K562 (cell line): ENCODE data around the gene TBX1. TPM values are rescaled to one million over a fixed set of nuclear protein-coding genes. Genes with fewer than 3 reads are reported as not detected.

ENCODE experiments used
- DDX20 ChIP-seq: fragments of 450-650 bp; IDR thresholded peaks from 2 replicates; pipeline ENCODE4 v1.6.1; 2016; ENCODE audit warnings: missing genetic modification characterization, low read depth, mild to moderate bottlenecking, missing compliant biosample characterization, moderate library complexity
- ETV6 ChIP-seq, 3 experiments: fragments of 150-350 bp in 1 of 3; sonication (generic) in 1 of 3; formaldehyde crosslinking in 1 of 3; IDR thresholded peaks; 2 replicates each; pipeline versions ENCODE4 v1.6.1 to v1.8.0; 2014 to 2022; ENCODE audit warnings: borderline replicate concordance in 2 of 3, low read depth in 2 of 3, antibody characterized with exemption in 1 of 3, low read length in 1 of 3, mild to moderate bottlenecking in 1 of 3, missing genetic modification reagents in 1 of 3
- ILK ChIP-seq: fragments of 450-650 bp; IDR thresholded peaks from 2 replicates; pipeline ENCODE4 v1.6.1; 2016; ENCODE audit warnings: missing genetic modification characterization, low read depth, mild to moderate bottlenecking, missing compliant biosample characterization, moderate library complexity, borderline replicate concordance
- MYBL2 ChIP-seq, 2 experiments: fragments of 450-650 bp in 1 of 2; sonication (generic) in 1 of 2; formaldehyde crosslinking in 1 of 2; IDR thresholded peaks; 2 replicates each; pipeline versions ENCODE4 v1.6.1 to v1.8.1; 2017 to 2022; ENCODE audit warnings: borderline replicate concordance in 1 of 2, inconsistent platforms in 1 of 2, low read depth in 1 of 2, mild to moderate bottlenecking in 1 of 2, missing genetic modification reagents in 1 of 2, moderate library complexity in 1 of 2
- MYC ChIP-seq, 2 experiments: fragments of 250-450 bp in 1 of 2; sonication (Bioruptor Pico) in 1 of 2; IDR thresholded peaks; 2 replicates each; pipeline versions ENCODE4 v1.5.1 to v1.6.1; 2012 to 2021; ENCODE audit warnings: low read depth in 2 of 2, borderline replicate concordance in 1 of 2, improper control_type of control experiment in 1 of 2, low read length in 1 of 2, mild to moderate bottlenecking in 1 of 2, moderate library complexity in 1 of 2
- NR1H2 ChIP-seq: sonication (generic); formaldehyde crosslinking; IDR thresholded peaks from 2 replicates; pipeline ENCODE4 v1.4.0; 2020; ENCODE audit warnings: mild to moderate bottlenecking, missing genetic modification reagents
- SMAD1 ChIP-seq: fragments of 150-350 bp; IDR thresholded peaks from 2 replicates; pipeline ENCODE4 v1.6.1; 2014; ENCODE audit warnings: low read length, low read depth; ENCODE audit not compliant: partially characterized antibody
- SNRNP70 ChIP-seq: fragments of 200-400 bp; formaldehyde crosslinking; optimal IDR thresholded peaks from 2 replicates; pipeline ENCODE3; 2017; ENCODE audit warnings: low read depth, low read length
- ZNF41 ChIP-seq: fragments of 250-450 bp; sonication (Bioruptor Pico); conservative IDR thresholded peaks from 2 replicates; pipeline ENCODE4 v1.4.0; 2020; ENCODE audit warnings: mild to moderate bottlenecking
- polyA plus RNA-seq, 8 experiments: library from polyadenylated mRNA; depleted of rRNA in 4 of 8; stranded (reverse) in 5 of 8; unstranded in 3 of 8; fragments of >200 nt; fragmentation: Nextera tagmentation in 2 of 8; fragmentation: Illumina TruSeq in 1 of 8; extraction: Ambion mirVana in 2 of 8; extraction: Trizol in 1 of 8; gene quantifications; 2 replicates each; pipeline versions ENCODE4 v1.2.1 to v1.2.3, GENCODE V29; 2011 to 2014; ENCODE audit warnings: inconsistent platforms in 1 of 8, missing spikeins in 1 of 8
- total RNA-seq, 7 experiments: library from RNA; depleted of rRNA in 6 of 7; stranded (reverse); fragments of >200 nt in 6 of 7; fragmentation: Illumina TruSeq in 2 of 7; extraction: Trizol in 2 of 7; gene quantifications; 2 replicates each; pipeline versions ENCODE4 v1.2.1 to v1.2.3, GENCODE V29; 2011 to 2021; ENCODE audit warnings: low replicate concordance in 1 of 7
- TF ChIP-seq, protein P1 (sequence below), 3 experiments: fragments of 200-800 bp in 1 of 3; sonication (Bioruptor generic) in 1 of 3; sonication (generic) in 1 of 3; formaldehyde crosslinking in 1 of 3; IDR thresholded peaks; 2 replicates each; pipeline versions ENCODE4 v1.6.1 to v1.8.0; 2016 to 2022; ENCODE audit warnings: mild to moderate bottlenecking in 2 of 3, missing compliant biosample characterization in 2 of 3, missing genetic modification characterization in 2 of 3, missing genetic modification reagents in 1 of 3

Gene TBX1
- total and polyA plus RNA-seq, 9 of the 15 experiments (the other 6 are each of a cell fraction or from before 2014, with no cell fraction given), result 0.07 to 35.0 (median 3.9) TPM

DNA sequence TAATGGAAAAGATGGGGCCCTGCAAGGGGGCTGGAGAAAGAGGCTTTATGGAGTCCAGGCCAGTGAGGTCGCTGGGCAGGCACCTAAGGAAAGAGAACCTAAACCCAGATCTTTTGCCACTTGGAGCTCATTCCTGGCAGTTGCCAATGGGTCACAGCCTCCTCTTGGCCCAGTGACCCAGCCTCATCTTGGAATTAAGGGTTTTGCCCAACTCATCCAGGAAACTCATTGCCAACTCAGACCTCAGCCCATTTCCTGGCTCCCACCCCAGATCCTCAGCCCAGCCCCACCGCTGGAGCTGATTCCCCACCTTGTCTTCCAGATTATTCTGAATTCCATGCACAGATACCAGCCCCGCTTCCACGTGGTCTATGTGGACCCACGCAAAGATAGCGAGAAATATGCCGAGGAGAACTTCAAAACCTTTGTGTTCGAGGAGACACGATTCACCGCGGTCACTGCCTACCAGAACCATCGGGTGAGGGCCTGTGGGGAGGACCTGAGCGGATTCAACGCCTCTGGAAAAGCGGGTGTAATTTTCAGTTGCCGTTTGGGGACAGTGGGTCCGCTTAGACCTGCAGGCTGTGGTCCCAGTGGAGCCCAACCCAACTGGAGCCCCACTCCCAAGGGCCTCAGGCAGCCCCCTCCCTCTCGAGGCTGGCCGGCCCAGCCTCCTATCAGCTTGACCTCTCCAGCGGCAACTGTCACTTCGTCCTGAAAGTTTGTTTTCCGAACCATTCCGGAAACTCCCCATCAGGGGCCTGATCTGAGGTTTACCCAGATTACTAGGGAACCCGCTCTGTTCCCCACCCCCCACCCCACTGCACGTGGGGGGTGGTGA lies 4.3 kb downstream of the TBX1 start (continued):
- TF ChIP-seq NR1H2 (CRISPR knock-in tag) (no peak), ZNF41 (CRISPR knock-in tag) (no peak), ETV6 (IDR thresholded peaks at IDR 0.05; ENCODE audit: borderline replicate concordance in 1 of 2, low read depth in 2 of 2, low read length in 1 of 2) (0 out of 4 replicates have a peak, but pooled peaks of 1 of the 2 experiments have one; percentile 53), ETV6 (CRISPR knock-in tag; IDR thresholded peaks at IDR 0.05; ENCODE audit: borderline replicate concordance) (no peak), MYBL2 (IDR thresholded peaks at IDR 0.05; ENCODE audit: low read depth) (no peak), MYBL2 (CRISPR knock-in tag; IDR thresholded peaks at IDR 0.05; ENCODE audit: borderline replicate concordance) (no peak), MYC (IDR thresholded peaks at IDR 0.05; ENCODE audit: low read depth, low read length) (no peak), MYC (CRISPR knock-in tag; IDR thresholded peaks at IDR 0.05; ENCODE audit: borderline replicate concordance, low read depth) (no peak), SNRNP70 (peak; percentile 62), SMAD1 (no peak), ILK (tag) (no peak), DDX20 (tag) (no peak)
- TF ChIP-seq, protein P1, sequence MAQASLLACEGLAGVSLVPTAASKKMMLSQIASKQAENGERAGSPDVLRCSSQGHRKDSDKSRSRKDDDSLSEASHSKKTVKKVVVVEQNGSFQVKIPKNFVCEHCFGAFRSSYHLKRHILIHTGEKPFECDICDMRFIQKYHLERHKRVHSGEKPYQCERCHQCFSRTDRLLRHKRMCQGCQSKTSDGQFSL (CRISPR knock-in tag; IDR thresholded peaks at IDR 0.05), result no peak
- TF ChIP-seq, protein P1 (tag; IDR thresholded peaks at IDR 0.05), result no peak
